ENCODE data around the gene MRPL14.

- TF ChIP-seq CTCF (IDR thresholded peaks at IDR 0.05), result no peak
- TF ChIP-seq POLR2A (IDR thresholded peaks at IDR 0.05), result no peak
Observed at GRCh38 chr6:44139351-44139743, 12.1 kb upstream of the MRPL14 start.

Data from esophagus squamous epithelium (tissue), 4 donors.